Spleen (tissue), 7 donors: ENCODE measurements around the gene QSOX1.

ENCODE experiments used
- POLR2A ChIP-seq, 3 donors: fragments of 450-650 bp; IDR thresholded peaks; one replicate each; pipeline ENCODE4 v1.5.1; 2017; ENCODE audit warnings: antibody characterized with exemption in 3 of 3, mild to moderate bottlenecking in 1 of 3
- POLR2AphosphoS5 ChIP-seq, 3 donors: sonication (generic); formaldehyde crosslinking; IDR thresholded peaks; one replicate each; pipeline ENCODE4 v1.5.1; 2017; ENCODE audit warnings: antibody characterized with exemption in 3 of 3
- TF ChIP-seq, protein P1 (sequence below), 11 experiments: fragments of 200-600 bp in 7 of 11; fragments of 450-650 bp in 4 of 11; sonication (generic) in 4 of 11; IDR thresholded peaks in 8 of 11; conservative IDR thresholded peaks in 3 of 11; 1 replicate in 7 of 11; 2 replicates in 4 of 11; pipeline versions ENCODE4 v1.4.0 to v1.8.0; 2016 to 2021; ENCODE audit warnings: antibody characterized with exemption in 11 of 11, inconsistent platforms in 4 of 11, mild to moderate bottlenecking in 1 of 11
- donor health status: DM: no; HTN: no; CAD: no; lungs with moderate emphysema.
- donor health status: DM: no; HTN: no; CAD: no.
- donor health status: DM: no; HTN: no; CAD: no.

DNA sequence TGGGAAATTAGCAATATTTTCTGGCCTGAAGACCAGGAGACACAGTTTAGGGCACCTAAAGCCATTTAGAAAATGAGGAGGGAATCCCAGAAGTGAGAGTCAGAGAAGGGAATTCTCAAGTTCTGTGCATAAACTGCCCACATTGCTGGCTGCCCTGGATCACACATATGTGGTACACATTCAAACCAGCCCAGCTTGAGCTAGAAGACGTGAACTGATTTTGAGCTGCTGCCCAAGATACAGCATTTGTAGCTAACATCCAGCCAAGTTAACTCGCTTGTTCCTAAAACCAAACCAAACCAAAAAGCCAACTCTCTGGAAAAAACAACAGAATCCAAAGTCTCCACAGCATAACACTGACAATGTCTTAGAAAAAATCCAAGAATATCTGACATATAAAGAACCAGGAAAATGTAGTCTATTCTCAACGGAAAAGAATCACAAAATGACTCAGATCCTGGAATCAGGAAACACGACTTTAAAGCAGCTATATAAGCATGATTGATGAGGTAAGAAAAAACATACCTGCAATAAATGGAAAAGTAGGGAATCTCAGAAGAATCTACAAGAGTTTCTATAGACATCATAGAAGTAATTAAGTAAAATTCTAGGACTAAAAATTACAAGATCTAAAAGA, 18.2 kb upstream of the QSOX1 start:
- TF ChIP-seq, protein P1, sequence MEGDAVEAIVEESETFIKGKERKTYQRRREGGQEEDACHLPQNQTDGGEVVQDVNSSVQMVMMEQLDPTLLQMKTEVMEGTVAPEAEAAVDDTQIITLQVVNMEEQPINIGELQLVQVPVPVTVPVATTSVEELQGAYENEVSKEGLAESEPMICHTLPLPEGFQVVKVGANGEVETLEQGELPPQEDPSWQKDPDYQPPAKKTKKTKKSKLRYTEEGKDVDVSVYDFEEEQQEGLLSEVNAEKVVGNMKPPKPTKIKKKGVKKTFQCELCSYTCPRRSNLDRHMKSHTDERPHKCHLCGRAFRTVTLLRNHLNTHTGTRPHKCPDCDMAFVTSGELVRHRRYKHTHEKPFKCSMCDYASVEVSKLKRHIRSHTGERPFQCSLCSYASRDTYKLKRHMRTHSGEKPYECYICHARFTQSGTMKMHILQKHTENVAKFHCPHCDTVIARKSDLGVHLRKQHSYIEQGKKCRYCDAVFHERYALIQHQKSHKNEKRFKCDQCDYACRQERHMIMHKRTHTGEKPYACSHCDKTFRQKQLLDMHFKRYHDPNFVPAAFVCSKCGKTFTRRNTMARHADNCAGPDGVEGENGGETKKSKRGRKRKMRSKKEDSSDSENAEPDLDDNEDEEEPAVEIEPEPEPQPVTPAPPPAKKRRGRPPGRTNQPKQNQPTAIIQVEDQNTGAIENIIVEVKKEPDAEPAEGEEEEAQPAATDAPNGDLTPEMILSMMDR (IDR thresholded peaks at IDR 0.05 in 8 of 11, conservative IDR thresholded peaks at IDR 0.05 in 3 of 11) = no peak
- TF ChIP-seq POLR2AphosphoS5 (IDR thresholded peaks at IDR 0.05) = no peak
- no peak for TF ChIP-seq POLR2A (IDR thresholded peaks at IDR 0.05)
